Endothelial cell of umbilical vein (primary cell): Measurements from ENCODE around the gene GREB1. TPM values are rescaled to one million over a fixed set of nuclear protein-coding genes. Genes with fewer than 3 reads are reported as not detected.

Experiments
- BruUV-seq: library from RNA; stranded (reverse); fragments of 400-500 nt; replicated peaks from 2 replicates; lab custom pipeline; 2021; lab: Mats Ljungman, UMichigan
- CTCF ChIA-PET: fragments of 300-600, 350-600 bp; sonication (Branson Sonifier 250); formaldehyde crosslinking; loops from one replicate; lab custom pipeline; 2021; ENCODE audit warnings: antibody characterized with exemption, inconsistent platforms; lab: Charles Lee
- POLR2A ChIA-PET: fragments of 300-600, 350-600 bp; sonication (Branson Sonifier 250); formaldehyde crosslinking; loops from one replicate; lab custom pipeline; 2021; ENCODE audit warnings: antibody characterized with exemption, inconsistent platforms; lab: Charles Lee
- DNase-seq: peaks from one replicate; pipeline ENCODE4 v3.0.0-alpha.2; 2011; ENCODE audit warnings: low read depth, low spot score
- FAIRE-seq: peaks from 2 replicates; lab custom pipeline; 2011; peaks lifted over from hg19 to GRCh38; lab: Jason Lieb, UNC
- H2AFZ ChIP-seq: 2 replicates; pipeline ENCODE4 v1.6.0; 2012; ENCODE audit warnings: low read depth, low read length, control low read depth, inconsistent platforms
- H3K27ac ChIP-seq: 2 replicates; pipeline ENCODE4 v1.5.1; 2011; ENCODE audit warnings: low read depth, mild to moderate bottlenecking, control low read depth, low read length, moderate library complexity; ENCODE audit not compliant: insufficient read depth
- H3K27me3 ChIP-seq, 2 experiments: 2 replicates each; pipeline versions ENCODE4 v1.6.0 to v1.6.1; 2011; ENCODE audit warnings: low read length in 2 of 2, mixed read lengths in 1 of 2; ENCODE audit not compliant: control insufficient read depth in 2 of 2, insufficient read depth in 2 of 2
- H3K36me3 ChIP-seq, 2 experiments: 2 replicates in 1 of 2; 3 replicates in 1 of 2; pipeline ENCODE4 v1.5.1; 2011; ENCODE audit warnings: low read length in 2 of 2, mild to moderate bottlenecking in 1 of 2, moderate library complexity in 1 of 2; ENCODE audit not compliant: control insufficient read depth in 2 of 2, insufficient read depth in 2 of 2; ENCODE audit errors: extremely low read depth in 1 of 2
- H3K4me1 ChIP-seq: 3 replicates; pipeline ENCODE4 v1.5.1; 2011; ENCODE audit warnings: mild to moderate bottlenecking, low read length; ENCODE audit not compliant: control insufficient read depth, insufficient read depth; ENCODE audit errors: extremely low read depth
- H3K4me2 ChIP-seq: 2 replicates; pipeline ENCODE4 v1.6.1; 2011; ENCODE audit warnings: low read length, control low read depth, mixed read lengths; ENCODE audit not compliant: insufficient read depth
- H3K4me3 ChIP-seq, 3 experiments: fragments of 200-600 bp in 1 of 3; sonication (generic), shearing (Covaris generic) in 1 of 3; replicated peaks in 1 of 3; 2 replicates each; pipeline ENCODE4 v1.5.1; 2011 to 2016; ENCODE audit warnings: control low read depth in 3 of 3, low read length in 3 of 3, mild to moderate bottlenecking in 2 of 3, inconsistent platforms in 1 of 3, low read depth in 1 of 3, moderate library complexity in 1 of 3; ENCODE audit not compliant: insufficient read depth in 1 of 3
- H3K79me2 ChIP-seq: 2 replicates; pipeline ENCODE4 v1.6.0; 2012; ENCODE audit warnings: low read length, inconsistent platforms; ENCODE audit not compliant: control insufficient read depth, insufficient read depth
- H3K9ac ChIP-seq: replicated peaks from 2 replicates; pipeline ENCODE3; 2011; ENCODE audit warnings: low read length, control low read depth; ENCODE audit not compliant: insufficient read depth; ENCODE audit errors: extremely low read depth
- H3K9me1 ChIP-seq: replicated peaks from 3 replicates; pipeline ENCODE4 v1.6.0; 2011; ENCODE audit warnings: mild to moderate bottlenecking, low read length; ENCODE audit not compliant: control insufficient read depth, insufficient read depth; ENCODE audit errors: extremely low read depth
- H3K9me3 ChIP-seq: replicated peaks from 2 replicates; pipeline ENCODE4 v1.5.1; 2012; ENCODE audit warnings: low read length, inconsistent platforms; ENCODE audit not compliant: control insufficient read depth, insufficient read depth
- H4K20me1 ChIP-seq: replicated peaks from 2 replicates; pipeline ENCODE3; 2011; ENCODE audit warnings: mild to moderate bottlenecking, low read length; ENCODE audit not compliant: control insufficient read depth, insufficient read depth; ENCODE audit errors: extremely low read depth
- CTCF ChIP-seq, 2 donors: IDR thresholded peaks; 1 replicate in 1 of 2; 2 replicates in 1 of 2; pipeline ENCODE4 v1.5.1; 2011; ENCODE audit warnings: low read length in 2 of 2, mild to moderate bottlenecking in 2 of 2, moderate library complexity in 2 of 2, control low read depth in 1 of 2, inconsistent platforms in 1 of 2, low read depth in 1 of 2; ENCODE audit not compliant: insufficient read depth in 1 of 2; ENCODE audit errors: extremely low read depth in 1 of 2
- EZH2 ChIP-seq: IDR thresholded peaks from 2 replicates; pipeline ENCODE4 v1.6.1; 2012; ENCODE audit warnings: borderline replicate concordance, low read depth, mild to moderate bottlenecking, moderate library complexity, low read length, inconsistent platforms; ENCODE audit not compliant: severe bottlenecking
- FOS ChIP-seq: IDR thresholded peaks from 2 replicates; pipeline ENCODE4 v1.6.1; 2011; ENCODE audit warnings: mild to moderate bottlenecking, low read length, moderate library complexity, borderline replicate concordance; ENCODE audit not compliant: insufficient read depth
- GATA2 ChIP-seq: IDR thresholded peaks from 2 replicates; pipeline ENCODE4 v1.7.0; 2011; ENCODE audit warnings: low read depth, mild to moderate bottlenecking, moderate library complexity, mixed read lengths, low read length; ENCODE audit not compliant: insufficient read length, insufficient read depth
- JUN ChIP-seq: IDR thresholded peaks from 2 replicates; pipeline ENCODE4 v1.6.1; 2011; ENCODE audit warnings: borderline replicate concordance, low read depth; ENCODE audit not compliant: insufficient read length, insufficient read depth
- MAX ChIP-seq: IDR thresholded peaks from 2 replicates; pipeline ENCODE4 v1.6.1; 2011; ENCODE audit not compliant: insufficient read depth, insufficient read length
- MYC ChIP-seq: IDR thresholded peaks from one replicate; pipeline ENCODE4 v1.6.1; 2011; ENCODE audit warnings: mild to moderate bottlenecking, low read depth, low read length
- POLR2A ChIP-seq: IDR thresholded peaks from 2 replicates; pipeline ENCODE4 v1.6.1; 2012; ENCODE audit warnings: low read depth, mild to moderate bottlenecking, control low read depth, low read length
- POLR2AphosphoS5 ChIP-seq: IDR thresholded peaks from 2 replicates; pipeline ENCODE4 v1.6.1; 2012; ENCODE audit warnings: low read depth, mild to moderate bottlenecking, control low read depth, low read length, moderate library complexity; ENCODE audit not compliant: insufficient read depth
- dilution Hi-C: fragments of 300-500 bp; cut with MboI; formaldehyde crosslinking; loops from one replicate; pipeline ENCODE4 v1.15.0; 2019; ENCODE audit warnings: low sequenced_read_pairs; ENCODE audit not compliant: extremely low pct_ligation_motif_present
- intact Hi-C: fragments of 100-400 bp; cut with micrococcal nuclease; formaldehyde crosslinking; loops from one replicate; pipeline ENCODE4 v1.10.0; 2022
- polyA plus RNA-seq, 4 experiments: library from polyadenylated mRNA; depleted of rRNA in 3 of 4; stranded (reverse) in 3 of 4; unstranded in 1 of 4; fragments of >200 nt; gene quantifications; 2 replicates each; pipeline versions ENCODE4 v1.2.1 to v1.2.3, GENCODE V29; 2011 to 2012; ENCODE audit warnings: missing spikeins in 1 of 4
- total RNA-seq: library from RNA; stranded (reverse); gene quantifications from 2 replicates; pipeline ENCODE4 v1.2.3, GENCODE V29; 2021

GREB1 gene
- total and polyA plus RNA-seq, 2 donors (not counting 3 experiments of a cell fraction or from before 2014, with no cell fraction given): 0.17 to 0.58 TPM

GRCh38 chr2:11559066-11559785 is 25.4 kb downstream of the GREB1 start:
- Histone ChIP-seq H2AFZ (no peak overlapping the region), H4K20me1 (no peaks in the 10 kb centered on the region), H3K9me1 (no peaks in the 10 kb centered on the region), H3K27me3 (peaks cover 3 to 10% of the 10 kb centered on the region in 2 experiments), H3K4me3 (no peak overlapping the region), H3K36me3 (no peaks in the 10 kb centered on the region), H3K4me2 (no peak overlapping the region), H3K79me2 (no peaks in the 10 kb centered on the region), H3K9ac (no peak overlapping the region), H3K4me1 (no peaks in the 10 kb centered on the region), H3K27ac (no peak overlapping the region), H3K9me3 (no peaks in the 10 kb centered on the region)
- no TSS peak for BruUV-seq
- intact Hi-C loops (no loop called here), dilution Hi-C loops (no loop called here)
- DNase-seq: no peak
- CTCF ChIA-PET: interaction anchor here (1.0 kb wide), 1 partner anchor 25 kb away, joined by 4 read pairs; no protein-coding TSS in a partner anchor
- FAIRE-seq: no peak
- TF ChIP-seq GATA2 (no peak), JUN (no peak), MYC (no peak), MAX (no peak), EZH2 (no peak), POLR2AphosphoS5 (no peak), CTCF (IDR thresholded peaks at IDR 0.05; ENCODE audit: extremely low read depth in 1 of 2, insufficient read depth in 1 of 2, low read depth in 1 of 2, low read length in 2 of 2) (no peak), FOS (no peak), POLR2A (no peak)
- POLR2A ChIA-PET: no interaction called here
